ENCODE results near the gene C7. TPM values are rescaled to one million over a fixed set of nuclear protein-coding genes. Genes with fewer than 3 reads are reported as not detected.
"Not testable (repeated sequence)": the region's sequence is repeated elsewhere in the genome, so short reads cannot be mapped to it uniquely, and the experiment has no call there.

The C7 gene
- total RNA-seq, 1 donor from 2014 or later, result under 0.01 TPM

DNA sequence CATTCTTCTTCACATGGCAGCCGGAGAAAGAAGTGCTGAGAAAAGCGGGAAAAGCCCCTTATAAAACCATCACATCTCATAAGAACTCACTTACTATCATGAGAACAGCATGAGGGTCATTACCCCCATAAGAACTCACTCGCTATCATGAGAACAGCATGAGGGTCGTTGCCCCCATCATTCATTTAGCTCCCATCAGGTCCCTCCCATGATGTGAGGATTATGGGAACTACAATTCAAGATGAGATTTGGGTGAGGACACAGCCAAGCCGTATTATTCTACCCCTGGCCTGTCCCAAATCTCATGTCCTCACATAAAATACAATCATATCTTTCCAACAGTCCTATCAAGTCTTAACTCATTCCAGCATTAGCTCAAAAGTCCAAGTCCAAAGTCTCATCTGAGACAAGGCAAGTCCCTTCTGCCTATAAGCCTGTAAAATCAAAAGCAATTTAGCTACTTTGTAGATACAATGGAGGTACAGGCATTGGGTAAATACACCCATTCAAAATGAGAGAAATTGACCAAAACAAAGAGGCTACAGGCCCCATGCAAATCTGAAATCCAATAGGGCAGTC, 82.8 kb downstream of the C7 start:
- DNase-seq, result no peak

DNA sequence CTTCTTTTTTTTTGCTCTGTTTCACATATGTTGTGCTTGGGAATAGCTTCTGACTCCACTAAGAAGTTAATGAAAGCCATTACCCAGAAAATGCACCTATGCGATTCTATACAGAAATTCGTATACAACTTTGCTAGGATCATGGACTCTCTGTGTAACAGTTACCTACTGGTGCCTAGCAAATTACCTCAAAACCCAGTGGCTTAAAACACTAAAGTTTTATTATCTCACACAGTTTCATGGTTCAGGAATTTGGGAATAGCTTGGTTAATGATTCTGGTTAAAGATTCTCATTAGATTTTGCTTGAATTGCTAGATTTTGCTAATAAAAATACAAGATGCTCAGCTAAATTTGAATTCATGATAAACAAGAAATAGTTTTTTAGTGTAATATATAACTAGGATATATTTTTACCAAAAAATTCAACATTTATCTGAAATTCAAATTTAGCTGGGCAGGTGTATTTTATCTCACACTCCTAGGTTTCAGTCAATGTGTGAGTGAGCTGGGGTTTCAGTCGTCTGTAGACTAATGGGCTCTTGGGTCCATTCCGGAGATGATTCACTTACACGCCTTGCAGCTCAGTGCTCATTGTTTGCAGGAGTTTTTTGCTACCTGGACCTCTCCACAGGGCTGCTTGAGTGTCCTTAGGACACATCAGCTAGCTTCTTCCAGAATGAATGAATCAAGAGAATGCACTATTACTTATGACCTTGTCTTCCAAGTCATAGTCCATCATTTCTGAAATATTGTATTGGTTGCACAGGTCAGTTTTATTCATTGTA, 86.7 kb downstream of the C7 start:
- no peak for DNase-seq

GRCh38 chr5:40999142-40999541, 89.8 kb downstream of the C7 start:
- DNase-seq, result no peak

- no peak for DNase-seq
Measured at GRCh38 chr5:40999966-41000365, 90.7 kb downstream of the C7 start.

DNA sequence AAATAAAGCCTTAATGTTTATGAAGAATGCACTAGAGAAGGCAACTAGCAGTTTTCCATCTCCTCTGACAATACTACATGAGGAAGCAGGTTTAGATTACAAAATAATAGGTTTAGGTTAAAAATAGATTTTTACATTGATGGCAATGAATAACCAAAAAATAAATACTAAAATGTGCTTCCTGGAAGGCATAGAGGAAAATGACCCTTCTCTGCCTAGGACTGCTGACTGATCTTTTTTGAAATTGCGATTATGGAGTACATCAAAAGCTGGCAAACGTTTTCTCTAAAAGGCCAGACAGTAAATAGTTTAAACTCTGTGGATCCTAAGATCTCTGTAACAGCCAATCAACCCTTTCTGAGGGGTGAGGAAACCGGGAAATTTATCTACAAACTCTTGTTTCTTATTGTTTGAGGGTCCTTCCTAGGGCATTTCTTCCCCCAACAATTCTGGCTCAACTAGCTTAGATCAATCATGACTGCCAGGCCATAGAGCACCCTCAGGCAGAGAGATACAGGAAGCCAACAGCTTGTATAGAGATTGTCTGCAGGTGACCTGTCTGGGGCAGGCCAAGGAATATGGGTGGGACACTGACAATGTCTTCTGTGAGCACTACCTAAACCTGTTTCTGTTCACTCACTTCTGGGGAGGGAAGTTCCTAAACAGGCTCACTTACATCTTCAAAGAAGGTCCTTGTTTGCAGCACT, 94.5 kb downstream of the C7 start:
- DNase-seq, result no peak

DNA sequence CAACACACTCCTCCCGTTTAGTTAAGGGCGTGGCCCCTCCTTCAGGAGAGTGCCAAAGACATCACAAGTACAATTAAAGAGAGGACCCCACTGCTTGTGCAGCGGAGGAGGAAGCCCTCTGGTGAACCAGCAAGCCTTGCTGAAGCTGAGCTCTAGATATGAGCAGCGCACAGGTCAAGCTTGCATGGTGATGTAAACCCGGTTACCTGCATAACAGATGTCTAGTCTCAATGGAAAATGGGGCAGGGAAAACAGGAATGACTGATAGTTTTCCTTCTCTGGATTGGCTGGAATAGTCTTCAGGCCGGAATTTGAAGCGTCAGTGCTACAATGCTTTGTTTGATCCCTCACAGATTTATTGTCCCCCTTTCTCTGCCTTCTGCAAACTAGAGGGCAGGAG, 95.6 kb downstream of the C7 start:
- no peak for DNase-seq

- no peak for DNase-seq
Measured at GRCh38 chr5:41009232-41009631, 99.9 kb downstream of the C7 start.

DNA sequence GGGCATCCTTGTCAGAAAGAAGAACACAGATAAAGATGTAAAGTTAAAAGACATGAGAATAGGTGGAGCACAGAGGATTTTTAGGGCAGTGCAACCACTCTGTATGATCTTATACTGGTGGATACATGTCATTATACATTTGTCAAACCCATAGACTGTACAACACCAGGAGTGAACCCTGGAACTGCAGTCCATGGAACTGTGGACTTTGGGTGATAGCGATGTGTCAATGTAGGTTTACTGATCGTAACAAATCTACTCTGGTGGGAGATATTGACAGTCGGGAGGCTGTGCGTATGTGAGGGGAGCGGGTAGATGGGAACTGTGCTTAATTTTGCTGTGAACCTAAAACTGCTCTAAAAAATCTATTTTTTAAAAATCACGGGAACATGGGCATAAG, 101.3 kb downstream of the C7 start:
- no peak for DNase-seq

GRCh38 chr5:41012318-41012717, 103.0 kb downstream of the C7 start:
- no peak for DNase-seq

DNA sequence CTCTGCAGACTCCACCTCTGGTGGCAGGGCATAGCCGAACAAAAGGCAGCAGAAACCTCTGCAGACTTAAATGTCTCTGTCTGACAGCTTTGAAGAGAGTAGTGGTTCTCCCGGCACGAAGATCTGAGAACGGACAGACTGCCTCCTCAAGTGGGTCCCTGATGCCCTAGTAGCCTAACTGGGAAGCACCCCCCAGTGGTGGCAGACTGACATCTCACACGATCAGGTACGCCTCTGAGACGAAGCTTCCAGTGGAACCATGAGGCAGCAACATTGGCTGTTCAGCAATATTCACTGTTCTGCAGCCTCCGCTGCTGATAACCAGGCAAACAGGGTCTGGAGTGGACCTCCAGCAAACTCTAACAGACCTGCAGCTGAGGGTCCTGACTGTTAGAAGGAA, 113.3 kb downstream of the C7 start:
- not testable (repeated sequence) for DNase-seq

Other genes with a start within 250 kb of the C7 start
- gene PTGER4, start 229.6 kb upstream of the C7 start, total RNA-seq, result 12.3 and 23.5 TPM in 2 replicates
- gene TTC33, start 153.5 kb upstream of the C7 start, total RNA-seq, result 19.5 and 20.3 TPM in 2 replicates
- gene PRKAA1, start 111.1 kb upstream of the C7 start, total RNA-seq, result 123 and 136 TPM in 2 replicates
- 394 and 634 TPM in 2 replicates for gene RPL37, start 74.3 kb upstream of the C7 start, total RNA-seq
- gene CARD6, start 68.1 kb upstream of the C7 start, total RNA-seq, result 39.6 and 44.6 TPM in 2 replicates
- not detected in 2 replicates for gene MROH2B, start 161.8 kb downstream of the C7 start, total RNA-seq

Data from dermis blood vessel endothelial cell (primary cell).